ENCODE measurements around the gene MAEA.

The MAEA gene

GRCh38 chr4:1367230-1367935 is 77.7 kb downstream of the MAEA start:
- TF ChIP-seq EZH2phosphoT487 (IDR thresholded peaks at IDR 0.05; ENCODE audit: borderline replicate concordance, low read length) (no peak), CTCF (IDR thresholded peaks at IDR 0.05; ENCODE audit: low read depth, low read length, poor library complexity, severe bottlenecking) (no peak)
- H3K4me2 ChIP-seq (ENCODE audit: low read length), result no peak overlapping the region
- H3K9me3 ChIP-seq (ENCODE audit: control insufficient read depth, insufficient read depth, low read length), result no peaks in the 10 kb centered on the region
- H3K4me1 ChIP-seq (ENCODE audit: control insufficient read depth, low read length), result no peaks in the 10 kb centered on the region
- H3K79me2 ChIP-seq (ENCODE audit: control insufficient read depth, low read length), result no peaks in the 10 kb centered on the region
- H3K27ac ChIP-seq (ENCODE audit: low read depth, low read length), result no peak overlapping the region
- no peaks in the 10 kb centered on the region for H3K36me3 ChIP-seq (ENCODE audit: control insufficient read depth, low read length)
- no peaks in the 10 kb centered on the region for H3F3A ChIP-seq (ENCODE audit: control insufficient read depth, insufficient read depth)
- H3K9me2 ChIP-seq (replicated peaks; ENCODE audit: control insufficient read depth, low read length), result no peaks in the 10 kb centered on the region
- no peaks in the 10 kb centered on the region for H4K20me1 ChIP-seq (ENCODE audit: control insufficient read depth, insufficient read depth, low read depth, low read length)
- H3K27me3 ChIP-seq (ENCODE audit: control insufficient read depth, low read length), result no peaks in the 10 kb centered on the region
- H3K4me3 ChIP-seq (ENCODE audit: low read length), result no peak overlapping the region

GRCh38 chr4:1367936-1368289 is 78.2 kb downstream of the MAEA start:
- Histone ChIP-seq H3K4me2 (ENCODE audit: low read length) (no peak overlapping the region), H3F3A (ENCODE audit: control insufficient read depth, insufficient read depth) (no peaks in the 10 kb centered on the region), H4K20me1 (ENCODE audit: control insufficient read depth, insufficient read depth, low read depth, low read length) (no peaks in the 10 kb centered on the region), H3K79me2 (ENCODE audit: control insufficient read depth, low read length) (no peaks in the 10 kb centered on the region), H3K4me3 (ENCODE audit: low read length) (no peak overlapping the region), H3K9me3 (ENCODE audit: control insufficient read depth, insufficient read depth, low read length) (no peaks in the 10 kb centered on the region), H3K9me2 (replicated peaks; ENCODE audit: control insufficient read depth, low read length) (no peaks in the 10 kb centered on the region), H3K27me3 (ENCODE audit: control insufficient read depth, low read length) (no peaks in the 10 kb centered on the region), H3K27ac (ENCODE audit: low read depth, low read length) (no peak overlapping the region), H3K4me1 (ENCODE audit: control insufficient read depth, low read length) (no peaks in the 10 kb centered on the region), H3K36me3 (ENCODE audit: control insufficient read depth, low read length) (no peaks in the 10 kb centered on the region)
- TF ChIP-seq CTCF (IDR thresholded peaks at IDR 0.05; ENCODE audit: low read depth, low read length, poor library complexity, severe bottlenecking) (no peak), EZH2phosphoT487 (IDR thresholded peaks at IDR 0.05; ENCODE audit: borderline replicate concordance, low read length) (no peak)

DNA sequence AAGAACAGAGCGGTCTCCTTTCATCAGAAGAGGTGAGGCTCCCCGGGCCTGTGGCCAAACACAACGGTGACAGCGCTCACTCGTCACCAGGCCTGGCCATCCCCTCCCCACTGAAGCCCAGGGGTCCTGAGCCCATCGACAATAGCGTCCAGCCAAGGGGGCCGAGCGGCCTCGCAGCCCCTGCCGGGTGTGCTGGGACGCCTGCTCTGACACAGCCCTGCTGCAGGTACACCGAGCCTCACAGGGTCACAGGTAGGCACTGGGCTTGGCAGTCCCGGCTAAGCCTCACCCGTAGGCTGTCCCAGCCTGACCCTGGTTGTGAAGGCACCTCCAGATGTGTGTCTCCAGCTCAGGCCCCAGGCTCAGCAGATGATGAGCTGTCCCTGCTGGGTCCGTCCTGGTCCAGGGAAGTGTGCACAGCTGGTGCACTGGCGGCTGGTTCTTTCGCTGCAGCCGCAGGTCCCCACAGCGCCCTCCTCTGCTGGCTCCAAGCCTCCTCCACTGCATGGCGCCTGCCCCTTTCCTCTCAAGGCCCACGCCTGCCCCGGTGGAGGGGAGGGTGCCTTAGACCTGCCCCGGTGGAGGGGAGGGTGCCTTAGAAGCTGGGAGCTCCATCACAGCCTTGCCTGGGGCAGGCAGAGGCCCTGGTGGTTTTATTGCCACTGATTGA is 78.9 kb downstream of the MAEA start:
- Histone ChIP-seq H3K27me3 (ENCODE audit: control insufficient read depth, low read length) (no peaks in the 10 kb centered on the region), H3K36me3 (ENCODE audit: control insufficient read depth, low read length) (no peaks in the 10 kb centered on the region)

More for the DNA sequence above, 78.9 kb downstream of the MAEA start:
- Histone ChIP-seq H3K4me3 (ENCODE audit: low read length) (no peak overlapping the region), H3K79me2 (ENCODE audit: control insufficient read depth, low read length) (no peaks in the 10 kb centered on the region), H3K9me2 (replicated peaks; ENCODE audit: control insufficient read depth, low read length) (no peaks in the 10 kb centered on the region), H3K4me2 (ENCODE audit: low read length) (no peak overlapping the region), H3K4me1 (ENCODE audit: control insufficient read depth, low read length) (no peaks in the 10 kb centered on the region), H3F3A (ENCODE audit: control insufficient read depth, insufficient read depth) (no peaks in the 10 kb centered on the region), H3K27ac (ENCODE audit: low read depth, low read length) (no peak overlapping the region), H3K9me3 (ENCODE audit: control insufficient read depth, insufficient read depth, low read length) (no peaks in the 10 kb centered on the region), H4K20me1 (ENCODE audit: control insufficient read depth, insufficient read depth, low read depth, low read length) (no peaks in the 10 kb centered on the region)
- no peak for TF ChIP-seq CTCF (IDR thresholded peaks at IDR 0.05; ENCODE audit: low read depth, low read length, poor library complexity, severe bottlenecking)
- TF ChIP-seq EZH2phosphoT487 (IDR thresholded peaks at IDR 0.05; ENCODE audit: borderline replicate concordance, low read length), result no peak

Data from DOHH2 (cell line).